ENCODE data around the gene TRPM7. TPM values are rescaled to one million over a fixed set of nuclear protein-coding genes. Genes with fewer than 3 reads are reported as not detected.

TRPM7 gene
- total RNA-seq, 1 donor from 2014 or later: 16.8 TPM

DNA sequence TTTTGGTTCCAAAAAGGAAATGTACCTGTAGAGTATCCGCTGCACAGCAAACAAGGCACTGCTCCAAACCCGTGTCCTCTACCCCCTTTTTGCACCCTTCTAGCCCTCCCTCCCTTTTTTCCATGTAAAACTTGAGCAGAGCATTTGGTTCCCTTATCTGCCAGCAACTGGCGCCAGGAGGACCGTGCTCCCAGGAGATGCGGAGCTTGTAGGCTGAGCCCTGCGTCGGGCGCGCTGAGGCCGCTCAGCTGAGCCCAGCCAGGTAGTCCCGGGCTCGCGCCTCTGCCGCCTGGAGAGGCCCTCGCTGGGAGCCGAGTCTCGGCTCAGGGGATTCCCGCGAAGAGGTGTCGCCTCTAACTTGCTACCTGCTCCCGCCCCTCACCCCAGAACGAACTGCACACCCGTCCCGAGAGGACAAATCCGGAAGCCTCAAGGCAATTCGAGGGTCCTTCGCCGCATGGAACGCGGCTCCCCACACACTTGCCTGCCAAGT is 575 bp downstream of the TRPM7 start:
- DNase-seq (ENCODE audit: low read depth): no peak
- H3K4me3 ChIP-seq (ENCODE audit: low read depth, low read length): peak overlapping the region; percentile 99
- TF ChIP-seq, protein P1, sequence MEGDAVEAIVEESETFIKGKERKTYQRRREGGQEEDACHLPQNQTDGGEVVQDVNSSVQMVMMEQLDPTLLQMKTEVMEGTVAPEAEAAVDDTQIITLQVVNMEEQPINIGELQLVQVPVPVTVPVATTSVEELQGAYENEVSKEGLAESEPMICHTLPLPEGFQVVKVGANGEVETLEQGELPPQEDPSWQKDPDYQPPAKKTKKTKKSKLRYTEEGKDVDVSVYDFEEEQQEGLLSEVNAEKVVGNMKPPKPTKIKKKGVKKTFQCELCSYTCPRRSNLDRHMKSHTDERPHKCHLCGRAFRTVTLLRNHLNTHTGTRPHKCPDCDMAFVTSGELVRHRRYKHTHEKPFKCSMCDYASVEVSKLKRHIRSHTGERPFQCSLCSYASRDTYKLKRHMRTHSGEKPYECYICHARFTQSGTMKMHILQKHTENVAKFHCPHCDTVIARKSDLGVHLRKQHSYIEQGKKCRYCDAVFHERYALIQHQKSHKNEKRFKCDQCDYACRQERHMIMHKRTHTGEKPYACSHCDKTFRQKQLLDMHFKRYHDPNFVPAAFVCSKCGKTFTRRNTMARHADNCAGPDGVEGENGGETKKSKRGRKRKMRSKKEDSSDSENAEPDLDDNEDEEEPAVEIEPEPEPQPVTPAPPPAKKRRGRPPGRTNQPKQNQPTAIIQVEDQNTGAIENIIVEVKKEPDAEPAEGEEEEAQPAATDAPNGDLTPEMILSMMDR (conservative IDR thresholded peaks at IDR 0.05; ENCODE audit: low read depth, low read length): no peak

DNA sequence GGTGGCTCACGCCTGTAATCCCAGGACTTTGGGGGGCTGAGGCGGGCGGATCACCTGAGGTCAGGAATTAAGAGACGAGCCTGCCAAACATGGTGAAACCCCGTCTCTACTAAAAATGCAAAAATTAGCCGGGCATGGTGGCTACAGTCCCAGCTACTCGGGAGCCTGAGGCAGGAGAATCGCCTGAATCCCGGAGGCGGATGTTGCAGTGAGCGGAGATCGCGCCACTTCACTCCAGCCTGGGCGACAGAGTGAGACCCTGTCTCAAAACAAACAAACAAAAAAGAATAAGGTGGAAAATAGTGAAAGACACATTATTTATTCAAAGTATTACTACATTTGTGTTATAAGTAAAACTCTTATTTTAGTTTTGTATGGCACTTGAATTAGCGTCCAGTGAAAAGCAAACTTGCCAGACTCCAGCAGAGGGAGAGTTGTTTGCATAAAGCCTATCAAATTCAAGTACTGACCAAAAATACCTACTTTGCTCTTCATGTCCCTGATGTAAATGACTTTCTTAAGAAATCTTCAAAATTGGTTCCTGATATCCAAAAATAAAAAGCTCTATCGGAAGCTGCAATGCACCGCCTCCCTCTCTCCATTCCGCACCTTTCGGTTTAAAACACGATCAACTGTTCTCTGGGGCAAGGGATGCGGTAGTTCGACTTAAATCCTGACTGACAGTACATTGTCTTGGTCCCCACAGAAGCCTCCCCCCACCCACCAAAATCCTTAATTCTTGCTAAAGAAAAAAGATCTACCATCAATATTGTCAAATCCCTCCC is 1.2 kb downstream of the TRPM7 start:
- no peak for DNase-seq (ENCODE audit: low read depth)
- H3K4me3 ChIP-seq (ENCODE audit: low read depth, low read length): peak overlapping the region; percentile 99
- TF ChIP-seq, protein P1 (conservative IDR thresholded peaks at IDR 0.05; ENCODE audit: low read depth, low read length): no peak

DNA sequence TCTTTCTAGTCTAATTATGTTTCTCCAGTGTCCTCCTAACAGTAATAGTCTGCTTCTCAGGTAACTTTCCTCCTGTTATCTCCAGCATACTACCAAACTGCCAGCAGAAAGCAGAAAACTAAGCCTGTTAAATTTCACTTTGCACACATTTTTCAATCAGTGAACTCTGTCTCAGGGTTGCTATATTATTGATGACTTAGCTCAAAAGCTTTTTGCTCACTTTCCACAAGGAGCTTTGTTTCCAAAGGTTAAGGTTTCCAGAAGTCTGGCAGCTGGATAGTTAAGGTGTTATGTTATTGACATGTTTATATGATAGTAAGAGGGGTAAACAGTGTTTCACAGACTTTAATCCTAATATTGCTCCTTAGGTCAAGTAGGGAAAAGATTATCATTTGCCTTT is 5.1 kb downstream of the TRPM7 start:
- no peak overlapping the region for H3K4me3 ChIP-seq (ENCODE audit: low read depth, low read length)
- DNase-seq (ENCODE audit: low read depth): no peak
- TF ChIP-seq, protein P1 (conservative IDR thresholded peaks at IDR 0.05; ENCODE audit: low read depth, low read length): no peak

DNA sequence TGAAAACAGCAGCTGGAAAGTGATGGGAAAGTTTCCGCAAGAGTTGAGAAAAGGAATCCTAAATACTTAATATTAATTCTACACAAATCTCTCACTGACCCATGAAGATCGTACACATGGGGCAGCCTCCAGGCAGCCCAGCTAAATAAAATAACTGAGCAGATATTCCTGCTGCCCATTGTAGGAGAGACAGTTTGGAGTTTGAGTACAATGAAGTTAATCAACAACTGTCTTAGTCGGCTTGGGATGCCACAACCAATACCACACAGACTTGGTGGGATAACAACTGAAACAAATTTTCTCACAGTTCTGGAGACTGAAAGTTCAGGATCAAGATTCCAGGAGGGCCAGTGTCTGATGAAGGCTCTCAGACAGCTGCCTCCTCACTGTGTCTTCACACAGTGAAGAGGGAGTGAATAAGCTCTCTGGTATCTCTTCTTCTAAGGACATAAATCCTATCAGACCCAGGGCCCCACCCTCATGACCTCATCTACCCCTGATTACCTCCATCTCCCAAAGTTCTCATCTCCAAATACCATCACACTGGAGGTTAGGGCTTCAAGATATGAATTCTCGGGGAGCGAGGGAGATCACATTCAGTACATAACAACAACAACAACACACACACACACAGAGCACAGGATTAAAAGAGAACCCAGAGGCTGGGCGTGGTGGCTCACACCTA is 9.7 kb downstream of the TRPM7 start:
- TF ChIP-seq, protein P1 (conservative IDR thresholded peaks at IDR 0.05; ENCODE audit: low read depth, low read length): no peak
- DNase-seq (ENCODE audit: low read depth): peak; percentile 52
- H3K4me3 ChIP-seq (ENCODE audit: low read depth, low read length): no peak overlapping the region

DNA sequence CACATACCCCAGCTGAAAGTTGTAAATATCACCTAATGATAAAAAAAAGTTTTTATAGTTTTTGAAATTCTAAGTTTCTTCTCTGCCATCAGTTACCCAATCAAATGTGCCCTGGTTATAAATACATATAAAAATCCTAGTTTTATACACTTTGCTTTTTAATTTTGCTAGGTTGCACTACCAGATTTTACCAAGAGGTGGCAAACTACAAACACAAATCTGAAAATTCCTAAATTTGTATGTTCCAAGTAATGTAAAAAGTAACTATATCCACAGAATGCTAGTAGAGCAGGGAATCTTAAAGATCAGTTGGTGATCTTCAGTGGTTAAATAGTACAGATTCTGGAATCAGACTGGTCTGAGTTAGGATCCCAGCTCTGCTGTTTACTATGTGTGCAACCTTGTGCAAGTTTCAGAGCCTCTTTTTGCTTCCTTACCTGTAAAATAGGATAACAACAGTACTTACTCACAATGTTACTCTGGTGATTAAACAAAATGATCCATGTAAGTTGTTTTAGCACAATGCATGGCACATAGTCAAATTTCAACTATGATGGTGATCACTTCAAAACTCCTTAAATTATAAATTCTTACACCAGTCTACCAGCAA is 11.0 kb downstream of the TRPM7 start:
- H3K4me3 ChIP-seq (ENCODE audit: low read depth, low read length): no peak overlapping the region
- TF ChIP-seq, protein P1 (conservative IDR thresholded peaks at IDR 0.05; ENCODE audit: low read depth, low read length): peak; percentile 64
- no peak for DNase-seq (ENCODE audit: low read depth)

DNA sequence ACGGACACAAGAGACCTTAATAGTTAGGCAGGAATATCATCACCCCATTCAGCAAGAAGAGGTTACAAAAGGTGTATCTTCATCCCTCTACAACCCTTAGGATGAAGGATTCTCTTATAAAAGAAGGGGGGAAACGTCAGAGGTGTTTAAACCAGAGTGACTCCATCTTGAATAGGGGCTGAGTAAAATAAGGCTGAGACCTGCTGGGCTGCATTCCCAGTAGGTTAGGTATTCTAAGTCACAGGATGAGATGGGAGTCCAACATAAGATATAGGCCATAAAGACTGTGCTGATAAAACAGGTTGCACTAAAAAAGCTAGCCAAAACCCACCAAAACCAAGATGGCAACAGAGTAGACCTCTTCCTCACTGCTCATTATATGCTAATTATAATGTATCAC is 16.5 kb downstream of the TRPM7 start:
- DNase-seq (ENCODE audit: low read depth): no peak
- H3K4me3 ChIP-seq (ENCODE audit: low read depth, low read length): no peak overlapping the region
- TF ChIP-seq, protein P1 (conservative IDR thresholded peaks at IDR 0.05; ENCODE audit: low read depth, low read length): no peak

Data from epithelial cell of proximal tubule (primary cell).